CD14-positive monocyte (primary cell): ENCODE data around the gene ELMO3. TPM values are rescaled to one million over a fixed set of nuclear protein-coding genes. Genes with fewer than 3 reads are reported as not detected.
A peak's percentile ranks its signal among the peaks of the same experiment; 100 is the strongest.

Experiments
- DNase-seq, 3 donors: peaks; one replicate each; pipeline ENCODE4 v3.0.0-alpha.2; 2011 to 2022
- H2AFZ ChIP-seq: 2 replicates; pipeline ENCODE4 v1.6.0; 2012; ENCODE audit warnings: mild to moderate bottlenecking, low read depth, low read length, inconsistent platforms; ENCODE audit not compliant: insufficient read depth, poor library complexity, severe bottlenecking
- H3K27ac ChIP-seq, 2 donors: 1 replicate in 1 of 2; 2 replicates in 1 of 2; pipeline ENCODE4 v1.5.1; 2012 to 2013; ENCODE audit warnings: low read length in 2 of 2, control low read depth in 1 of 2, inconsistent platforms in 1 of 2, low read depth in 1 of 2, mild to moderate bottlenecking in 1 of 2
- H3K27me3 ChIP-seq, 2 donors: one replicate each; pipeline versions ENCODE4 v1.6.0 to v1.6.1; 2011 to 2013; ENCODE audit warnings: low read length in 2 of 2; ENCODE audit not compliant: control insufficient read depth in 2 of 2, insufficient read depth in 2 of 2
- H3K36me3 ChIP-seq, 2 donors: replicated peaks in 1 of 2; 1 replicate in 1 of 2; 2 replicates in 1 of 2; pipeline versions ENCODE4 v1.5.1 to v1.6.1; 2012 to 2013; ENCODE audit warnings: low read length in 2 of 2, control low read depth in 1 of 2, inconsistent platforms in 1 of 2, mild to moderate bottlenecking in 1 of 2; ENCODE audit not compliant: insufficient read depth in 2 of 2, control insufficient read depth in 1 of 2
- H3K4me1 ChIP-seq, 2 donors: 1 replicate in 1 of 2; 2 replicates in 1 of 2; pipeline versions ENCODE4 v1.5.1 to v1.6.1; 2012 to 2013; ENCODE audit warnings: low read length in 2 of 2, control low read depth in 1 of 2, inconsistent platforms in 1 of 2, mild to moderate bottlenecking in 1 of 2, moderate library complexity in 1 of 2; ENCODE audit not compliant: insufficient read depth in 2 of 2, control insufficient read depth in 1 of 2
- H3K4me2 ChIP-seq: replicated peaks from 2 replicates; pipeline ENCODE3; 2012; ENCODE audit warnings: low read length, moderate library complexity, mild to moderate bottlenecking; ENCODE audit not compliant: poor library complexity, severe bottlenecking; ENCODE audit errors: extremely low read depth
- H3K4me3 ChIP-seq, 3 experiments: fragments of 200-600 bp in 1 of 3; sonication (generic) in 1 of 3; replicated peaks in 1 of 3; 1 replicate in 2 of 3; 2 replicates in 1 of 3; pipeline ENCODE4 v1.5.1; 2011 to 2013; ENCODE audit warnings: low read length in 3 of 3, mild to moderate bottlenecking in 3 of 3, control low read depth in 2 of 3, low read depth in 2 of 3, inconsistent platforms in 1 of 3, moderate library complexity in 1 of 3
- H3K79me2 ChIP-seq: 2 replicates; pipeline ENCODE4 v1.6.0; 2012; ENCODE audit warnings: mild to moderate bottlenecking, control low read depth, inconsistent platforms, low read length, moderate library complexity; ENCODE audit not compliant: insufficient read depth
- H3K9ac ChIP-seq: 2 replicates; pipeline ENCODE4 v1.6.0; 2017; ENCODE audit warnings: low read length, mild to moderate bottlenecking; ENCODE audit not compliant: insufficient read depth, poor library complexity, severe bottlenecking
- H3K9me3 ChIP-seq, 2 donors: replicated peaks in 1 of 2; 1 replicate in 1 of 2; 2 replicates in 1 of 2; pipeline versions ENCODE4 v1.5.1 to v1.6.1; 2012 to 2013; ENCODE audit warnings: low read length in 2 of 2, control low read depth in 1 of 2; ENCODE audit not compliant: control insufficient read depth in 1 of 2, insufficient read depth in 1 of 2
- H4K20me1 ChIP-seq: 2 replicates; pipeline ENCODE4 v1.6.0; 2012; ENCODE audit warnings: mild to moderate bottlenecking, low read length, control low read depth, moderate library complexity; ENCODE audit not compliant: insufficient read depth
- H3K27ac Mint-ChIP-seq, 7 donors: one replicate each; pipeline ENCODE4 v1.8.0; 2020; ENCODE audit warnings: mild to moderate bottlenecking in 7 of 7, mixed read lengths in 7 of 7, moderate library complexity in 6 of 7, inconsistent platforms in 2 of 7
- H3K27me3 Mint-ChIP-seq, 3 donors: one replicate each; pipeline ENCODE4 v1.8.0; 2021 to 2022; ENCODE audit warnings: low read depth in 3 of 3, mild to moderate bottlenecking in 3 of 3, mixed read lengths in 3 of 3, moderate library complexity in 3 of 3, inconsistent platforms in 1 of 3
- H3K36me3 Mint-ChIP-seq, 2 donors: one replicate each; pipeline ENCODE4 v1.8.0; 2020; ENCODE audit warnings: mixed read lengths in 2 of 2, inconsistent platforms in 1 of 2, mild to moderate bottlenecking in 1 of 2
- H3K4me1 Mint-ChIP-seq: one replicate; pipeline ENCODE4 v1.8.0; 2020; ENCODE audit warnings: mild to moderate bottlenecking, mixed read lengths
- H3K4me3 Mint-ChIP-seq, 2 donors: one replicate each; pipeline ENCODE4 v1.8.0; 2020; ENCODE audit warnings: mild to moderate bottlenecking in 2 of 2, mixed read lengths in 2 of 2, moderate library complexity in 1 of 2
- H3K9me3 Mint-ChIP-seq, 7 donors: one replicate each; pipeline ENCODE4 v1.8.0; 2020 to 2022; ENCODE audit warnings: mixed read lengths in 7 of 7, mild to moderate bottlenecking in 6 of 7, moderate library complexity in 6 of 7, inconsistent platforms in 2 of 7
- CTCF ChIP-seq: fragments of 200-600 bp; IDR thresholded peaks from one replicate; pipeline ENCODE4 v1.8.0; 2022; ENCODE audit warnings: antibody characterized with exemption, mild to moderate bottlenecking
- WGBS: methylation state at CpG from one replicate; pipeline ENCODE4 v1.1.5; 2013; ENCODE audit warnings: missing lambda C conversion rate; ENCODE audit not compliant: insufficient coverage; 5-methylcytosine and 5-hydroxymethylcytosine counted together
- intact Hi-C, 2 donors: fragments of 100-400 bp; cut with micrococcal nuclease; formaldehyde crosslinking; loops; one replicate each; pipeline versions ENCODE4 v1.15.0 to v1.15.1; 2023
- polyA plus RNA-seq, 3 donors: library from polyadenylated mRNA; depleted of rRNA in 1 of 3; unstranded in 2 of 3; stranded (reverse) in 1 of 3; fragments of 300-500 nt in 2 of 3; fragments of >200 nt in 1 of 3; fragmentation: Illumina TruSeq in 2 of 3; gene quantifications; 1 replicate in 2 of 3; 2 replicates in 1 of 3; pipeline ENCODE4 v1.2.3, GENCODE V29; 2012 to 2021

The ELMO3 gene
- polyA plus RNA-seq, 3 donors, result 0.15 to 7.0 TPM; not detected in 1

- H3K9ac ChIP-seq, result no peak overlapping the region
- H3K4me3 Mint-ChIP-seq, result peak overlapping the region; percentile 20 to 92
- no peak overlapping the region for H3K27ac Mint-ChIP-seq
- H4K20me1 ChIP-seq, result peaks cover 55% of the 10 kb centered on the region
- under 1% methylated on average over 28 of the region's 34 CpGs for WGBS
- peaks cover 0 to 31% (median 16%) of the 10 kb centered on the region in 7 donors for H3K9me3 Mint-ChIP-seq
- peaks cover 49 to 74% of the 10 kb centered on the region in 2 donors for H3K27me3 ChIP-seq
- H3K4me2 ChIP-seq, result peak overlapping the region; percentile 67
- peaks cover 12 to 18% of the 10 kb centered on the region in 2 donors for H3K36me3 Mint-ChIP-seq
- no peaks in the 10 kb centered on the region for H3K36me3 ChIP-seq
- H3K27ac ChIP-seq, result no peak overlapping the region
- intact Hi-C loops, result no loop called here
- H3K4me1 ChIP-seq, result peaks cover 58 to 65% of the 10 kb centered on the region in 2 donors
- H2AFZ ChIP-seq, result no peak overlapping the region
- H3K4me1 Mint-ChIP-seq, result peaks cover 40% of the 10 kb centered on the region
- peak overlapping the region in 1 of 3 experiments; percentile 61 for H3K4me3 ChIP-seq
- no peak for DNase-seq
- no peak for TF ChIP-seq CTCF
- peaks cover 0 to 37% of the 10 kb centered on the region in 2 donors for H3K9me3 ChIP-seq
- peaks cover 71 to 83% (median 76%) of the 10 kb centered on the region in 3 donors for H3K27me3 Mint-ChIP-seq
- no peaks in the 10 kb centered on the region for H3K79me2 ChIP-seq
Observed at GRCh38 chr16:67163999-67164558, 34.9 kb upstream of the ELMO3 start.

GRCh38 chr16:67164599-67165061 lies 34.3 kb upstream of the ELMO3 start, which contains the start of gene HSF4:
HSF4 (plus strand) TSS chr16:67164745; CDS start chr16:67164812, 67 bp downstream.
- Mint-ChIP-seq H3K36me3 (peaks cover 12 to 18% of the 10 kb centered on the region in 2 donors), H3K4me3 (peak within 1 kb of the TSS; percentile 58 to 92), H3K9me3 (peaks cover 0 to 31% (median 16%) of the 10 kb centered on the region in 7 donors), H3K27ac (peak within 1 kb of the TSS in 1 of 7 donors; percentile 20), H3K27me3 (peaks cover 73 to 89% (median 81%) of the 10 kb centered on the region in 3 donors), H3K4me1 (peaks cover 44% of the 10 kb centered on the region)
- WGBS, result under 1% methylated on average over 34 of the region's 41 CpGs
- Histone ChIP-seq H4K20me1 (peaks cover 53% of the 10 kb centered on the region), H3K27ac (no peak within 1 kb of the TSS), H3K4me2 (peak within 1 kb of the TSS; percentile 67), H3K36me3 (no peaks in the 10 kb centered on the region), H3K9ac (peak within 1 kb of the TSS; percentile 40), H3K9me3 (peaks cover 0 to 37% of the 10 kb centered on the region in 2 donors), H3K4me1 (peaks cover 61 to 67% of the 10 kb centered on the region in 2 donors), H2AFZ (no peak within 1 kb of the TSS), H3K4me3 (peak within 1 kb of the TSS in 1 of 3 experiments; percentile 61), H3K27me3 (peaks cover 49 to 79% of the 10 kb centered on the region in 2 donors), H3K79me2 (no peaks in the 10 kb centered on the region)
- no peak for TF ChIP-seq CTCF
- peak in 2 of 3 donors; percentile 27 to 40 for DNase-seq
- intact Hi-C loops, result no loop called here
